B cell (primary cell): ENCODE results near the gene WASF3.
"Not testable (repeated sequence)": the region's sequence is repeated elsewhere in the genome, so short reads cannot be mapped to it uniquely, and the experiment has no call there.

Source experiments
- EZH2 ChIP-seq: IDR thresholded peaks from 2 replicates; pipeline ENCODE4 v1.6.1; 2012; ENCODE audit warnings: borderline replicate concordance, low read depth, mild to moderate bottlenecking, moderate library complexity, low read length; ENCODE audit not compliant: insufficient read depth, poor library complexity, severe bottlenecking
- TF ChIP-seq, protein P1 (sequence below): fragments of 200-600 bp; IDR thresholded peaks from one replicate; pipeline ENCODE4 v1.8.0; 2022; ENCODE audit warnings: antibody characterized with exemption, mild to moderate bottlenecking

DNA sequence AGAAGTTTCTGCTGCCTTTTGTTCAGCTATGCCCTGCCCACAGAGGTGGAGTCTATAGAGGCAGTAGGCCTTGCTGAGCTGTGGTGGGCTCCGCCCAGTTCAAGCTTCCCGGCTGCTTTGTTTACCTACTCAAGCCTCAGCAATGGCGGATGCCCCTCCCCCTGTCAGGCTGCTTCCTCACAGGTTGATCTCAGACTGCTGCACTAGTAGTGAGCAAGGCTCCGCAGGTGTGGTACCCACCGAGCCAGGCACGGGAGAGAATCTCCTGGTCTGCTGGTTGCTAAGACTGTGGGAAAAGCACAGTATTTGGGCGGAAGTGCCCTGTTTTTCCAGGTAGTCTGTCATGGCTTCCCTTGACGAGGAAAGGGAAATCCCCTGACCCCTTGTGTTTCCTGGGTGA, 78.6 kb downstream of the WASF3 start:
- TF ChIP-seq EZH2 = not testable (repeated sequence)
- TF ChIP-seq, protein P1, sequence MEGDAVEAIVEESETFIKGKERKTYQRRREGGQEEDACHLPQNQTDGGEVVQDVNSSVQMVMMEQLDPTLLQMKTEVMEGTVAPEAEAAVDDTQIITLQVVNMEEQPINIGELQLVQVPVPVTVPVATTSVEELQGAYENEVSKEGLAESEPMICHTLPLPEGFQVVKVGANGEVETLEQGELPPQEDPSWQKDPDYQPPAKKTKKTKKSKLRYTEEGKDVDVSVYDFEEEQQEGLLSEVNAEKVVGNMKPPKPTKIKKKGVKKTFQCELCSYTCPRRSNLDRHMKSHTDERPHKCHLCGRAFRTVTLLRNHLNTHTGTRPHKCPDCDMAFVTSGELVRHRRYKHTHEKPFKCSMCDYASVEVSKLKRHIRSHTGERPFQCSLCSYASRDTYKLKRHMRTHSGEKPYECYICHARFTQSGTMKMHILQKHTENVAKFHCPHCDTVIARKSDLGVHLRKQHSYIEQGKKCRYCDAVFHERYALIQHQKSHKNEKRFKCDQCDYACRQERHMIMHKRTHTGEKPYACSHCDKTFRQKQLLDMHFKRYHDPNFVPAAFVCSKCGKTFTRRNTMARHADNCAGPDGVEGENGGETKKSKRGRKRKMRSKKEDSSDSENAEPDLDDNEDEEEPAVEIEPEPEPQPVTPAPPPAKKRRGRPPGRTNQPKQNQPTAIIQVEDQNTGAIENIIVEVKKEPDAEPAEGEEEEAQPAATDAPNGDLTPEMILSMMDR = not testable (repeated sequence)
